Astrocyte of the cerebellum (primary cell): ENCODE results near the gene PCDHB10.
"Not testable (repeated sequence)": the region's sequence is repeated elsewhere in the genome, so short reads cannot be mapped to it uniquely, and the experiment has no call there.

Experiments used
- DNase-seq: peaks from one replicate; pipeline ENCODE4 v3.0.0-alpha.2; 2011; ENCODE audit warnings: low read depth
- H3K4me3 ChIP-seq: 2 replicates; pipeline ENCODE4 v1.5.1; 2011; ENCODE audit warnings: mild to moderate bottlenecking, low read depth, low read length, moderate library complexity
- CTCF ChIP-seq: IDR thresholded peaks from 2 replicates; pipeline ENCODE4 v1.5.1; 2012; ENCODE audit warnings: low read length, low read depth, moderate library complexity, mild to moderate bottlenecking; ENCODE audit errors: missing control alignments
- in situ Hi-C: cut with HindIII; loops from 2 replicates; pipeline ENCODE4 v1.10.0; 2017; ENCODE audit warnings: low sequenced_read_pairs

Gene PCDHB10

GRCh38 chr5:141192110-141192725 is at the start of gene PCDHB10:
Gene PCDHB10 (plus strand): TSS chr5:141192353. CDS start chr5:141192553, 200 bp downstream.
- no peak within 1 kb of the TSS for H3K4me3 ChIP-seq
- in situ Hi-C loops = no loop called here
- no peak for DNase-seq

GRCh38 chr5:141149812-141150211 is 42.3 kb upstream of the PCDHB10 start, which contains the start of gene PCDHB6:
Gene PCDHB6 (plus strand): TSS chr5:141150057. CDS start chr5:141150258, 201 bp downstream.
- DNase-seq = no peak
- no peak within 1 kb of the TSS for H3K4me3 ChIP-seq
- no peak for TF ChIP-seq CTCF
- in situ Hi-C loops = no loop called here

More at GRCh38 chr5:141192110-141192725, at the start of gene PCDHB10:
- TF ChIP-seq CTCF = no peak

- no peak overlapping the region for H3K4me3 ChIP-seq
- TF ChIP-seq CTCF = no peak
- no peak for DNase-seq
- in situ Hi-C loops = no loop called here
Observed at GRCh38 chr5:141150224-141150992, 41.7 kb upstream of the PCDHB10 start.

GRCh38 chr5:141150993-141151325 is 41.2 kb upstream of the PCDHB10 start:
- TF ChIP-seq CTCF = no peak
- H3K4me3 ChIP-seq = no peak overlapping the region
- in situ Hi-C loops = no loop called here
- no peak for DNase-seq

GRCh38 chr5:141151632-141152031 is 40.5 kb upstream of the PCDHB10 start:
- DNase-seq, H3K4me3 ChIP-seq, in situ Hi-C loops: not testable (repeated sequence)

- DNase-seq, in situ Hi-C loops: not testable (repeated sequence)
Observed at GRCh38 chr5:141152096-141152495, 40.1 kb upstream of the PCDHB10 start.

GRCh38 chr5:141155540-141156374 is 36.4 kb upstream of the PCDHB10 start:
- in situ Hi-C loops = no loop called here
- TF ChIP-seq CTCF = no peak
- H3K4me3 ChIP-seq = no peak overlapping the region
- DNase-seq = no peak

More at GRCh38 chr5:141152096-141152495, 40.1 kb upstream of the PCDHB10 start:
- H3K4me3 ChIP-seq = not testable (repeated sequence)

GRCh38 chr5:141157356-141157755 is 34.8 kb upstream of the PCDHB10 start:
- in situ Hi-C loops, DNase-seq, H3K4me3 ChIP-seq: not testable (repeated sequence)

- DNase-seq, H3K4me3 ChIP-seq, in situ Hi-C loops: not testable (repeated sequence)
Observed at GRCh38 chr5:141157901-141158300, 34.3 kb upstream of the PCDHB10 start.
